Measurements from ENCODE around the gene PCBP4. TPM values are rescaled to one million over a fixed set of nuclear protein-coding genes. Genes with fewer than 3 reads are reported as not detected.
A peak's percentile ranks its signal among the peaks of the same experiment; 100 is the strongest.

The PCBP4 gene
- total RNA-seq, 1 donor from 2014 or later, result 65.7 TPM

DNA sequence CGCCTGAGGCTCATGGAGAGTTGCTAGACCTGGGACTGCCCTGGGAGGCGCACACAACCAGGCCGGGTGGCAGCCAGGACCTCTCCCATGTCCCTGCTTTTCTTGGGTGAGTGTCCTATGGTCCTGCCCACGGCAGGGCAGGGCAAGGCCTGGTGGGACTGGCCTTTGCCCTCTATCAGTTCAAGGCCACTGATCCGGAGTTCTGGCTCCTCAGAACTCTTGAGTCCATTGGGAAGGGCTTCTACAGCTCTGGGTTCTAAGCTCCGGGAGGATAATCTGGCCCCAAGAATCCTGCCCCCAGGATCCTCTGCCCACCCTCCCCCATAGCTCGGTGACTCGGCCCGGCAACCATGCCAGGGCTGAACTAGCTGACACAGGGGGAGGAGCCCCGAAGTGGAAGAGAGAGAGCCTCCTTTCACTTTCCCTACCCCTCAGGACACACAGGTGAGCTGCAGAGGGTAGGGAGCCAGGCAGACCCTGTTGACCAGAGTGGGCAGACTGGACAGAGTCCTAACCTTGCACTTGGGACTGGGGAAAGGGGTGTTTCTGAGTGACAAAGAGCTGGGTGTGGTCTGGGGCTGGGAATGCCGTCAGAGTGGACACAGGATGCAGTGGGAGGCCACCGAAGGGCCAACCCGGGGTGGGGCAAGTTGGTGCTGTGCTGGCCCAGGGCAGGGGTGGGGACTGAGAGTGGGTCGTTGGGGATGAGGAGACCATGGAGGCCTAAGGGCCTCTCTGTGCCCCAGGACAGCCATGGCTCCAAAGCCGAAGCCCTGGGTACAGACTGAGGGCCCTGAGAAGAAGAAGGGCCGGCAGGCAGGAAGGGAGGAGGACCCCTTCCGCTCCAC lies 24.4 kb downstream of the PCBP4 start:
- DNase-seq (ENCODE audit: extremely low read depth, low read depth, low spot score), result no peak

DNA sequence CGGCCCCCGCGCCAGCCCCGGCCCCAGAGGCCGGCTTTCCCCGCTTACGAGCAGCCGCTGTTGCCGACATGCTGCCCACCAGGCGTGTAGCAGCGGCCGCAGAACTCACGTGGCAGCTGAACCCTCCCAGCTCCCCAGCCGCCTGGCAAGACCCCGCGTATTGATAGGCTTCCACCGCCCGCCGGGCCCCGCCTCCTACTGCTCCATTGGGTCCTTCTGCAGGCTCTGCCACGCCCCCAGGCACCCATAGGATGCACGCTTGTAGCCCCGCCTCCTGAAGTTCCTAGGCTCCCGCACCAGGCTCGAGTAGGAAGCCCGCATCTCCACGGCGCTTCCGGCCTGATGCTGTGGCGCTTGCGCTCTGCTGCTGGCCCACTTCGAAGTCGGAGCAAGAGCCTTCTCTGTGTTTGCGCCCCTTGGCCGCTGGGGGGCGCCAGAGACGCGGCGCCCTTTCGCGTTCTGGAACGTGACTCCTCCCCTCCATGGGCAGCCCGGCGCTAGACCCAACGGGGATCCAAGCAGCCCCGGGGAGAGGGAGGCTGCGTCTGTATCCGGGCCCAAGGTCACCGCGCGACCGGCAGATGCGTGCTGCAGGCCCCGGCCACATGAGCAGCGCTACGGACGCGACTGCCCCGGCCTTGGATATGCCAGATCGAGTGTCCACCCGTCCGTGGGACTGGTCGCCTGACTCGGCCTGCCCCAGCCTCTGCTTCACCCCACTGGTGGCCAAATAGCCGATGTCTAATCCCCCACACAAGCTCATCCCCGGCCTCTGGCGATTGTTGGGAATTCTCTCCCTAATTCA lies 25.3 kb downstream of the PCBP4 start, which contains the start of the genes PARP3 and RRP9:
Gene PARP3 (plus strand): TSS at position 566 of the 805 bp plus-strand sequence. CDS start 993 bp downstream, outside the sequence.
Gene RRP9 (minus strand): TSS at position 107 of the 805 bp plus-strand sequence. CDS start 37 bp downstream, at position 70.
- peak; percentile 94 for DNase-seq (ENCODE audit: extremely low read depth, low read depth, low spot score)

- DNase-seq (ENCODE audit: extremely low read depth, low read depth, low spot score), result no peak
Observed at GRCh38 chr3:51941463-51941797, 25.8 kb downstream of the PCBP4 start.

- no peak for DNase-seq (ENCODE audit: extremely low read depth, low read depth, low spot score)
Observed at GRCh38 chr3:51940648-51941462, 26.4 kb downstream of the PCBP4 start.

DNA sequence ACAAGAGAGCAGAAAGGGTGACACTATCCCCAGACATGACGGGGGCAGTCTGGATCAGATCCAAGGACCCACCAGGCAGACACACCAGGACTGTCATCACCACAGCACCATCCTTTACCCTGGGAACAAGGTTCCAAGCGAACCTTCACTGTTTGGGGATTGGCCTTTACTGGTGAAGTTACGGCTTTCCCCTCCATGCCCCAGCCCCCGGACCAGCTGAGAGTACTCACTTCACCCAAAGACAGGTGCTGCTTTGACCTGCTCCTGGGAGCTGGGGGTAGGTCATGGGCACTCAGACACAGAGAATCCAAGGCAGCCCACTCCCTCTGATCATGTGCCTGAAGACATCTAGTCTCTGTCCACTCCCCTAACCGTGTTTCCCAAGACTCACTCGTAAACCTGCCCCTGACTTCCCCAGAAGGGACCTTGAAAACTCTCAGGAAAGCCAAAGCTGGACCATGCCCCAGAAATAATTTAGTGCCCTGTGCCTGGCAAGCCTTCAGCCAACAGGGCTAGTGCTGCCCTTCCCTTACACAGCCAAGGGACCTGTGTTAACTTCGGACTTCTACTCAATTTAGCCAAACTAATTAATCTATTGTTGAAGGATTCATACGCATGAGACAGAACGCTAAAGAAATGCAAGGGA lies 28.4 kb downstream of the PCBP4 start:
- no peak for DNase-seq (ENCODE audit: extremely low read depth, low read depth, low spot score)

GRCh38 chr3:51937611-51938450 lies 29.4 kb downstream of the PCBP4 start:
- no peak for DNase-seq (ENCODE audit: extremely low read depth, low read depth, low spot score)

DNA sequence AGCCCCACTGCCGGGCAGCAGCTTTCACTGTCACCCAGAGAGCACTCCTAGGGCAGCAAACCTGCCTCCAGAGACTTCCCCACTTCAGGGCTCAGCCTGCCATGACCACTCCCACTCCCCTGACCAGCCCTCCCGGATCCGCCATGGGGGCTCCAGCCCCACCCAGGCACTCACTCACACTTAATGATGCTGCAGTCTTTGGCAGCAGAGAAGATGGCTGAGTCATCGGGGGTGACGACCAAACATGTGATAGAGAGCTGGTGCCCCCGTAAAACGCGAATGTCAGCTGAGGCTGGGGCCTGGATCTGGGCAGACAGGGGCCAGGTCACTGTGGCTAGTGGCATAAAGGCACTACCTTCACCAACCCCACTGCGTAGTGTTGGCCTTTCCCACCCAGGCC lies 30.2 kb downstream of the PCBP4 start:
- DNase-seq (ENCODE audit: extremely low read depth, low read depth, low spot score), result no peak

DNA sequence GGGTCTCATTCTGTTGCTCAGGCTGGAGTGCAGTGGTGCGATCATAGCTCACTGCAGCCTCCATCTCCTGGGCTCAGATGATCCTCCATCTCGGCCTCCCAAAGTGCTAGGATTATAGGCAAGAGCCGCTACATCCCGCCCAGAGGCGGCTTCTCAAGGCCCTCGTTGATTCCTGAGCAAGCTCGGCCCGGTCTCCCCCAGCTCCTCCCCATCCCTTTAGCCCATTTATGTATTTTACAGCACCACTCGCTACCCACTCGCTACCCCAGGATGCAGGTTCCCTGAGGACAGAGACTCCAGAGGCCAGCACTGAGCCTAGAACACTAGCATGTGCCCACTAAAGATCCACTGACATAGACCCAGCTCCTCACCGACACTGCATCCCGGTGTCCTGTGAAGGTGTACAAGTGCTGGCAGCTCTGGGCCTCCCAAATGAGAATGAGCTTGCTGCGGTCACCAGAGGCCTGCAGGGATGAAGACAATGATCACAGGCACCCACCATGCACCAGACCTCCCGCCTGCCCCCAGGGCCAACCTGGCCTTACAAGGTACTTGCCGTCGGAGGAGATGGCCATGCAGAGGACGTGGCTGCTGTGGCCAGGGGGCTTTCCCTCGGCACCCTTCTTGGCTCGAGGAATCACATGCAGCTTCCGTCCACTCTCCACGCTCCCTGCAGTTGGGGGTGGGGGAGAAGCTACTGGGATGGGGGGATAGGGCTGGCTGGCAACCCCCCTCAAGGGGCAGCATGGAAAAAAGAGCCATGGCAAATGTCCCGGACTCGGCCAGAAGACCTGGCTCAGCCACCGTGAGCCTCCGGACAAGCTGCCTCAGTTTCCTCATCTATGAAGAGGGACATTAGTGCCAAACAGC lies 31.1 kb downstream of the PCBP4 start:
- no peak for DNase-seq (ENCODE audit: extremely low read depth, low read depth, low spot score)

DNA sequence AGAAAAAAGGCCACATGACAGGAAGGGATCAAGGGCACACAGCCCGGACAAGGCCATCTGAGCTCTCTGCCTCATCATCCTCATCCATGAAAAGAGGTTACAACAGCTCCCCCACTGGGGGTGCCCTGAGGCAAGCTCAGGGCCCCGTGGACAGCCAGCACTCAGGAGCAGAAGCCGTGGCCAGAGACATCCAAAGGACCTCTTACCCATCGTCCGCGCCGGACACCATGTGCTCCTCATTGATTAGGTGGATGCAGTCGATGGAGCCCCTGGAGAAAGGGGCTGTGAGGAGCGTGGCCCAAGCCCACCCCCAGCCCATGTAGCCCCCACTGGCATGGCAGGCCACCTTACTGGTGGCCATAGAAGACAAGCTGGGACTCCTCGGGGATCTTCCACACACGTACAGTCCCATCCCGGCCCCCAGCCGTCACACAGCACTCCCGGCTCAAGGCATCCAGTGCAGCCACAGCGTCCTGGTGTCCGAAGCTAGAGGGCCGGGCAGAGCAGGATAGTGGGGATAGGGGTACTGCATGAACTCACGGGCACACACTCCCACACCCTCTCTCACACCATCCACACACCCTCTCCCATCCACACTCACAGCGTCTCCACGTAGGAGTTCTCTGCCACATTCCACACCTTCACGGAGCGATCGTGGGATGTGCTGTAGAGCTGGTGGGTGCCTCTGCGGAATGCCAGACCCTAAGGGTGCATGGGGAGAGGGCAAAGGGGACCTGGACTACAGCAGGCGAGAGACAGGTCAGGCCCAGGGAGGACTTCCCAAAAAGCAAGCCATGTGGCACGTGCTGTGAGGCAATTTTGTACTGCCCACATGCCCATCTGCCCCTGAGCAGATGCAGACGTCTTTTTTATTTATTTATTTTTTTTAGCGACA lies 32.0 kb downstream of the PCBP4 start:
- DNase-seq (ENCODE audit: extremely low read depth, low read depth, low spot score), result no peak

- DNase-seq (ENCODE audit: extremely low read depth, low read depth, low spot score), result no peak
Observed at GRCh38 chr3:51934139-51934850, 33.0 kb downstream of the PCBP4 start.

GRCh38 chr3:51933471-51934138 lies 33.6 kb downstream of the PCBP4 start:
- no peak for DNase-seq (ENCODE audit: extremely low read depth, low read depth, low spot score)

GRCh38 chr3:51932471-51933370 lies 34.5 kb downstream of the PCBP4 start:
- DNase-seq (ENCODE audit: extremely low read depth, low read depth, low spot score), result no peak

GRCh38 chr3:51931756-51932155 lies 35.5 kb downstream of the PCBP4 start:
- no peak for DNase-seq (ENCODE audit: extremely low read depth, low read depth, low spot score)

DNA sequence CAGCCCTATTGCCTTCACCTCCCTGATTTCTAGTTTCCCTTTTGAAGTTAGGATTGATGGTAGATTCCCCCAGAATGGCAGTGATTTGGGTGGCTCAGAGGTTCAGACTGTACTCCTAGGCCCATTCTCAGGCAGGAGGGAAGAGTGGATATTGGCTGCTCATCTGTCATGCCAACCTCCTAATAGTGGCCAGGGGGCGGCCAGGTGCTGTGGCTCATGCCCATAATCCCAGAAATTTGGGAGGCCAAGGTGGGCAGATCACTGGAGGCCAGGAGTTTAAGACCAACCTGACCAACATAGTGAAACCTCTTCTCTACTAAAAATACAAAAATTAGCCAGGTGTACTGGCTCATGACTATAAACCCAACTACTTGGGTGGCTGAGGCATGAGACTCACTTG lies 36.8 kb downstream of the PCBP4 start:
- DNase-seq (ENCODE audit: extremely low read depth, low read depth, low spot score), result no peak

GRCh38 chr3:51929420-51930003 lies 37.7 kb downstream of the PCBP4 start:
- DNase-seq (ENCODE audit: extremely low read depth, low read depth, low spot score), result no peak

Data from glomerular endothelial cell (primary cell).